Stimulated activated naive B cell treated with anti-CD40 and anti-IgM and Interleukin-4, amounts not matched to agents 10 μg/mL and 1 μg/mL and 100 μg/mL, for 72 hours (primary cell): ENCODE data around the gene FNDC3B.

Source experiments
- ATAC-seq, 2 donors: fragments of 150-1000 bp; cut with Tn5 transposase; replicated peaks; 2 replicates each; pipeline ENCODE4 v1.10.0; 2021; ENCODE audit warnings: moderate library complexity in 1 of 2
- DNase-seq: peaks from one replicate; pipeline ENCODE4 v3.0.0; 2021
- H3K27ac Mint-ChIP-seq: one replicate; pipeline ENCODE4 v1.8.0; 2022; ENCODE audit warnings: mild to moderate bottlenecking, mixed read lengths
- H3K27me3 Mint-ChIP-seq, 2 donors: one replicate each; pipeline ENCODE4 v1.8.0; 2022; ENCODE audit warnings: mixed read lengths in 2 of 2
- H3K36me3 Mint-ChIP-seq, 2 donors: one replicate each; pipeline ENCODE4 v1.8.0; 2022; ENCODE audit warnings: mixed read lengths in 2 of 2, mild to moderate bottlenecking in 1 of 2
- H3K4me1 Mint-ChIP-seq, 2 donors: one replicate each; pipeline ENCODE4 v1.8.0; 2022; ENCODE audit warnings: mixed read lengths in 2 of 2, mild to moderate bottlenecking in 1 of 2
- H3K4me3 Mint-ChIP-seq, 2 donors: one replicate each; pipeline ENCODE4 v1.8.0; 2022; ENCODE audit warnings: mild to moderate bottlenecking in 2 of 2, mixed read lengths in 2 of 2, moderate library complexity in 1 of 2
- H3K9me3 Mint-ChIP-seq, 2 donors: one replicate each; pipeline ENCODE4 v1.8.0; 2022; ENCODE audit warnings: mixed read lengths in 2 of 2, mild to moderate bottlenecking in 1 of 2

FNDC3B gene

GRCh38 chr3:172181932-172182586, 142.7 kb downstream of the FNDC3B start:
- Mint-ChIP-seq H3K27ac (no peak overlapping the region), H3K27me3 (no peaks in the 10 kb centered on the region), H3K4me3 (no peak overlapping the region), H3K4me1 (peaks cover 9 to 19% of the 10 kb centered on the region in 2 donors), H3K36me3 (peaks cover 0 to 14% of the 10 kb centered on the region in 2 donors), H3K9me3 (no peaks in the 10 kb centered on the region)
- no peak for ATAC-seq
- no peak for DNase-seq

GRCh38 chr3:172182797-172183196, 143.4 kb downstream of the FNDC3B start:
- H3K9me3 Mint-ChIP-seq = no peaks in the 10 kb centered on the region
- no peaks in the 10 kb centered on the region for H3K27me3 Mint-ChIP-seq
- H3K4me1 Mint-ChIP-seq = peaks cover 9 to 19% of the 10 kb centered on the region in 2 donors
- DNase-seq (no peak), ATAC-seq (no peak)
- no peak overlapping the region for H3K27ac Mint-ChIP-seq
- peaks cover 0 to 12% of the 10 kb centered on the region in 2 donors for H3K36me3 Mint-ChIP-seq
- H3K4me3 Mint-ChIP-seq = no peak overlapping the region

- H3K4me1 Mint-ChIP-seq = peaks cover 9 to 19% of the 10 kb centered on the region in 2 donors
- ATAC-seq (peak in 1 of 2 donors; percentile 29), DNase-seq (no peak)
- no peak overlapping the region for H3K27ac Mint-ChIP-seq
- H3K4me3 Mint-ChIP-seq = no peak overlapping the region
- H3K27me3 Mint-ChIP-seq = no peaks in the 10 kb centered on the region
- H3K36me3 Mint-ChIP-seq = peaks cover 0 to 4% of the 10 kb centered on the region in 2 donors
- H3K9me3 Mint-ChIP-seq = no peaks in the 10 kb centered on the region
Measured at GRCh38 chr3:172184106-172184822, 144.9 kb downstream of the FNDC3B start.

GRCh38 chr3:172185907-172186306, 146.5 kb downstream of the FNDC3B start:
- H3K9me3 Mint-ChIP-seq = no peaks in the 10 kb centered on the region
- DNase-seq (no peak), ATAC-seq (no peak)
- peaks cover 7 to 19% of the 10 kb centered on the region in 2 donors for H3K4me1 Mint-ChIP-seq
- H3K27me3 Mint-ChIP-seq = no peaks in the 10 kb centered on the region
- H3K36me3 Mint-ChIP-seq = no peaks in the 10 kb centered on the region
- H3K27ac Mint-ChIP-seq = no peak overlapping the region
- no peak overlapping the region for H3K4me3 Mint-ChIP-seq

DNA sequence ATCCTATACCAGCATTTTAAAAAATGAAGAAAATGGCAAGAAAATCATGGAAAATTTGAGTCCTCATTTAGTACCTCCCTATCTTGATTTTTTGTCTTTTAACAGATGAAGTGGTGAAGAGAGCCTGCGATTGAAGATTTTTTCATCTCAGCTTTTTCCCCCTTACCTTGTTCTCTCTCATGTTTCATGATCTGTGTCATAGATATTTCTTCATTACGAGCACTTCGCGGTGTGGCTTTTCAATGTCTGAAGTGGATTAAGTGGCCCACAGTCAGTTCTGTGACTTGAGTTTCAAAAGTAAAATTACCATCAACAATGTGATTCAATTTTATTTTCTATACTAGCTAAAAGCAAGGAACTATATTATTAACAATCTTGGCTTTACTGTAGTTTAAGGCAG, 147.2 kb downstream of the FNDC3B start:
- Mint-ChIP-seq H3K9me3 (no peaks in the 10 kb centered on the region), H3K36me3 (no peaks in the 10 kb centered on the region), H3K4me1 (peaks cover 7 to 19% of the 10 kb centered on the region in 2 donors), H3K27ac (no peak overlapping the region), H3K4me3 (no peak overlapping the region), H3K27me3 (no peaks in the 10 kb centered on the region)
- no peak for ATAC-seq
- no peak for DNase-seq

DNA sequence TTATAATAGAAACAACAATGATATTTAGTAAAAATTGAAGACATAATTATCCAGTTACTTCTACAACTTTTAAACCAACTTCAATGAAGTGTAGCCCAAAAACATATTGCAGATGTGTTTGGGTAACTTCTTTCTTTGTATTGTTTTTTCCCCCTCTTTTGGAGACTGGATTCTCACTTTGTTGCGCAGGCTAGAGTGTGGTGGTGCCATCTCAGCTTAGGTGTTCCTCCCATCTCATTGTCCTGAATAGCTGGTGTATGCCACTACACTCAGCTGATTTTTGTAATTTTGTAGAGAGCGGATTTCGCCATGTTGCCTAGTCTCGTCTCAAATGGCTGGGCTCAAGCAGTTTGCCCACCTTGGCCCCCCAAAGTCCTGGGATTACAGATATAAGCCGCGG, 148.1 kb downstream of the FNDC3B start:
- peaks cover 4 to 19% of the 10 kb centered on the region in 2 donors for H3K4me1 Mint-ChIP-seq
- H3K27ac Mint-ChIP-seq = no peak overlapping the region
- H3K36me3 Mint-ChIP-seq = no peaks in the 10 kb centered on the region
- H3K9me3 Mint-ChIP-seq = no peaks in the 10 kb centered on the region
- H3K4me3 Mint-ChIP-seq = no peak overlapping the region
- DNase-seq (no peak), ATAC-seq (no peak)
- H3K27me3 Mint-ChIP-seq = no peaks in the 10 kb centered on the region

- H3K4me1 Mint-ChIP-seq = peaks cover 4 to 19% of the 10 kb centered on the region in 2 donors
- no peak for ATAC-seq
- no peaks in the 10 kb centered on the region for H3K36me3 Mint-ChIP-seq
- DNase-seq = no peak
- H3K4me3 Mint-ChIP-seq = no peak overlapping the region
- no peaks in the 10 kb centered on the region for H3K9me3 Mint-ChIP-seq
- H3K27me3 Mint-ChIP-seq = no peaks in the 10 kb centered on the region
- no peak overlapping the region for H3K27ac Mint-ChIP-seq
Measured at GRCh38 chr3:172188511-172188910, 149.1 kb downstream of the FNDC3B start.

- no peaks in the 10 kb centered on the region for H3K27me3 Mint-ChIP-seq
- H3K27ac Mint-ChIP-seq = no peak overlapping the region
- H3K4me3 Mint-ChIP-seq = no peak overlapping the region
- H3K36me3 Mint-ChIP-seq = no peaks in the 10 kb centered on the region
- ATAC-seq (no peak), DNase-seq (no peak)
- H3K9me3 Mint-ChIP-seq = no peaks in the 10 kb centered on the region
- H3K4me1 Mint-ChIP-seq = peaks cover 2 to 15% of the 10 kb centered on the region in 2 donors
Measured at GRCh38 chr3:172189213-172189612, 149.8 kb downstream of the FNDC3B start.

DNA sequence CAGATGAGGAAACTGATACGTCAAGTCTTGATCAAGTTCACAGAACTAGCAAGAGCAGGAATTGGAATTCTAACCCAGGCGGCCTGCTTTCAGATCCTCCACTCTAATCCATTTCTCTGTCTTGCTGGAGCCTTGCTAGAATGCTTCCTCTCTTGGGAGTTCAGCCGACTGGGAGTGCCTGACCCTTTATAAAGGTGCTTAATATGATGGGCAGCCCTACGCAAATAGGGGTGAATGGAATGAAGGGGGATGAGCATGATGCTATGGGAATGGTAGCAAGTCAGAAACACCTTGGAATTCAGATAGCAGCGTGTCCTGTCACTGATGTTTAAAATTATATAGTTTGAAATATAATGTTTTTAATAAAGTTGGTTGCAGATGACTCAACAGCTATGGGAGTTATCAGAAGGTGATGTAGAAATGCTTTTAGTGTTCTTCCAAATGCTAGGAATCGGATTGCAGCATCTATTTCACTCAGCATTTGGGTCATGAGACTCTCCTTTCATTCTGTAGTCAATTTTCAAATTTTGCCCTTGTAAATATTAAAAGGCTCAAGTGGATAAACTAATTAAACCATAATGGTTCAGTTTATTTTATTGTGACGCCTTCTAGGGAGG, 150.7 kb downstream of the FNDC3B start:
- ATAC-seq (no peak), DNase-seq (no peak)
- Mint-ChIP-seq H3K36me3 (no peaks in the 10 kb centered on the region), H3K4me1 (peaks cover 2 to 9% of the 10 kb centered on the region in 2 donors), H3K9me3 (no peaks in the 10 kb centered on the region), H3K27ac (no peak overlapping the region), H3K4me3 (no peak overlapping the region), H3K27me3 (no peaks in the 10 kb centered on the region)

DNA sequence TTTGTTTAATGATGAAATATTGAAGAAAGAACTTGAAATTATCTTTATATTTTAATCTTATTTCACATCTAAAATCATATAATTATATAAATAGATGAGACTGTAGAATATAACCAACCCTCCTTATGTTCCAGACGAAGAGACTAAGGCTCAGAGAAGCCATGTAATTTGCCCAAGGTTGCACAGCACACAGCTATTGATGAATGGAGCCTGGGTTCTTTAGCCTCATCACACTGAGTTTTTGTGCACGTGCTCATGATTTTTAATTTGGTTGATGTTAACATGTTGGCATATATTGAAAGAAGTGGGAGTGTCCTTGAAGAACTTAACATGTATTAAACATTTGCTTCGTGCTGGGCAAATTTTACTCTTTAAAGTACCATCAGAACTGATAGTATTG, 151.6 kb downstream of the FNDC3B start:
- ATAC-seq (no peak), DNase-seq (no peak)
- no peaks in the 10 kb centered on the region for H3K4me1 Mint-ChIP-seq
- no peak overlapping the region for H3K4me3 Mint-ChIP-seq
- no peaks in the 10 kb centered on the region for H3K36me3 Mint-ChIP-seq
- no peaks in the 10 kb centered on the region for H3K27me3 Mint-ChIP-seq
- no peak overlapping the region for H3K27ac Mint-ChIP-seq
- no peaks in the 10 kb centered on the region for H3K9me3 Mint-ChIP-seq

DNA sequence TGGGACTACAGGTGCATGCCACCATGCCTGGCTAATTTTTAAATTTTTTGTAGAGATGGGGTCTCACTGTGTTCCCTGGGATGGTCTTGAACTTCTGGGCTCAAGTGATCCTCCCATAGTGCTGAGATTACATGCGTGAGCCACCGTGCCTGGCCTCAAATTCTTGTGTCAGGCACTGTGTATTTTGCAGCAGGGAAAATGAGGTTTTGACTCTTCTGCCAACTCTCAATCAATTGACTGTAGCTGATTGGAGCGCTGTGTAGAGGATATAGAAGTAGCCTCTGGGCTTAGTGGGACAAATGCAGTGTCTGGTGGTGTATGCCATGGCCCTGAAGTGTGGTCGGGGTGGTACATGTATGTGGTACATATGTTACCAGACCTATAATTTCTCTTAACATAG, 152.3 kb downstream of the FNDC3B start:
- no peak for DNase-seq
- no peaks in the 10 kb centered on the region for H3K4me1 Mint-ChIP-seq
- no peak overlapping the region for H3K27ac Mint-ChIP-seq
- no peaks in the 10 kb centered on the region for H3K9me3 Mint-ChIP-seq
- no peaks in the 10 kb centered on the region for H3K36me3 Mint-ChIP-seq
- no peak overlapping the region for H3K4me3 Mint-ChIP-seq
- H3K27me3 Mint-ChIP-seq = no peaks in the 10 kb centered on the region
- ATAC-seq = no peak

DNA sequence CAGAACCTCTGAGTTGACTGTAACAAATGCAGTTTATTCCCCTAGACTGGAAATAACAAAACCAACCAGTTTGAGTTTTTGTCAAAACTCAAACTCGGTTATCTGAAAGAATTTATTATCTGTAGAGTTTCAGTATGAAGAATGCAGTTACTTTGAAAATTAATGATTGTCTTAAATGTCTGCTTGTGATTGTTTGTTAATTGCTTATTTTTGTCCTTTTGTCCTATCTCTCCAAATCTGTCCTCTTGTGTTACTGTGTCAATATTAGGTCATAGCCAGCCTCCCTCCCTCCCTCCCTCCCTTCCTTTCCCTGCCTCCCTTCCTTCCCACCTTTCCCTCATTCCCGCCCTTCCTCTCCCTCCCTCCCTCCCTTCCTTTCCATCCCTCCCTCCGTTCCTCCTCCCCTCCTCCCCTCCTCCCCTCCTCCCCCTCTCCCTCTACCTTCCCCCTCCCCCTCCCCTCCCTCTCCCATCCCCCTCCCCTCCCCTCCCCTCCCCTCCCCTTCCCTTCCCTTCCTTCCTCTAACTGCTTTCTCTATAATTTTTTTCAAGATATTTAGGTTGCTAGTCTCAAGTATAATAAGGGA, 153.5 kb downstream of the FNDC3B start:
- Mint-ChIP-seq H3K27ac (no peak overlapping the region), H3K4me3 (no peak overlapping the region), H3K27me3 (no peaks in the 10 kb centered on the region), H3K4me1 (no peaks in the 10 kb centered on the region), H3K36me3 (no peaks in the 10 kb centered on the region), H3K9me3 (no peaks in the 10 kb centered on the region)
- no peak for ATAC-seq
- DNase-seq = no peak

DNA sequence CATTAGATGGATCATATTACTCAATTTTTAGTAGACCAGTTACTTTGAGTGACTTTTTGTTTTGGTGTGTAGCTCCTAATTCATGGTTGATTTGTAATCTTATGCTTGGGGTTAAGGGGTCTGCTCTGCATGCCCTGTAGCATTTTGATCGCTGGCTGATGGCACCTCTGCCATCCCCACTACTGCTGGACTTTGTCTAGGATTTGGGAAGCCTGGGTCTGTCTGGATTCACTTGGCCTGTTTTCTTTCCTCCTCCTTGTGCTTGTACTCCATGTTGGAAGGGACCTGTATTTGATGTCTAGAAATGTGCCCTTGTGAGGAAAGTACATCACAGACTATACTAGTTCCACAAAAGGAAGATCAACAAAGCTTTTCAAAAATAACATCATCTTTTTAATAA, 154.1 kb downstream of the FNDC3B start:
- Mint-ChIP-seq H3K27me3 (no peaks in the 10 kb centered on the region), H3K4me3 (no peak overlapping the region), H3K9me3 (no peaks in the 10 kb centered on the region), H3K4me1 (no peaks in the 10 kb centered on the region), H3K27ac (no peak overlapping the region), H3K36me3 (peaks cover 0 to under 1% of the 10 kb centered on the region in 2 donors)
- DNase-seq (no peak), ATAC-seq (no peak)

DNA sequence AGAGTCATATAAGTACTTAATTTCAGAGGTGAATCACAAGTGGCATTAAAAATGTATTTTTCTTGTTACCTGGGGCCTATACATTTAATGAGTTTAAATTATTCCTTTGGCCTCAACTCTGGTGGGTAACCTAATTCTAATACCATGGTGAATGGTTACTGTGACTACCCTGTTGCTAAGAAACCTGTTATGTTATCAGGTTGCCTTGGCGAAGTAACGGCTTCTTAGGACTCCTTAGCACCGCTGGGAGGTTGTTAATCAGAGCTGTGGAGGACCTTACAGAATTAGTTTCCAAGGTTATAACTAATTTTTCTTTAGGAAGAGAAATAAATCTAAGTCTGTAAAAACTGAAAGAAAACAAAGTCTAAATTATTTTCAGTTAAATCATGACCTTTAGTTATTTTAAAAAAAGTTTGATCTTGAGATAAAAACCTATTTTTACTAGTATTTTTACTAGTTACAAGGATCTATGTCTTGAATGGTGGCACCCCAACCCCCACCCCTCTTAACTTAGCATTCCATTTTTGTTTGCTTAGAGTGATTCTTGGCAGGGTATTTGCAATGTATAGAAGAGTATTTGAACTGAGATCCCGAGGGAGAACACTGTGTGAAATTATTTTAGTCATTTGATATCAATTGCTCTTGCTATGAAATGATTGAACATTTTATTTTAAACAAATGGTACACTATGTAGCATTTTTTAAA, 155.5 kb downstream of the FNDC3B start:
- H3K27ac Mint-ChIP-seq = no peak overlapping the region
- H3K9me3 Mint-ChIP-seq = peaks cover 0 to 2% of the 10 kb centered on the region in 2 donors
- peaks cover 0 to 4% of the 10 kb centered on the region in 2 donors for H3K36me3 Mint-ChIP-seq
- no peaks in the 10 kb centered on the region for H3K27me3 Mint-ChIP-seq
- no peak for DNase-seq
- H3K4me1 Mint-ChIP-seq = no peaks in the 10 kb centered on the region
- no peak overlapping the region for H3K4me3 Mint-ChIP-seq
- no peak for ATAC-seq
